VCaP (cell line): Measurements from ENCODE around the gene DGLUCY.
"Not testable (repeated sequence)": the region's sequence is repeated elsewhere in the genome, so short reads cannot be mapped to it uniquely, and the experiment has no call there.

Experiments
- H3K27ac ChIP-seq: fragments of 450-650 bp; 2 replicates; pipeline ENCODE4 v1.5.1; 2017
- CTCF ChIP-seq: fragments of 450-650 bp; conservative IDR thresholded peaks from 2 replicates; pipeline ENCODE4 v1.5.1; 2017; ENCODE audit warnings: mild to moderate bottlenecking, moderate library complexity

The DGLUCY gene

GRCh38 chr14:91186515-91187066 lies 72.7 kb downstream of the DGLUCY start:
- TF ChIP-seq CTCF, result no peak
- H3K27ac ChIP-seq, result no peak overlapping the region

- no peak overlapping the region for H3K27ac ChIP-seq
- TF ChIP-seq CTCF, result no peak
Observed at GRCh38 chr14:91187271-91187670, 73.4 kb downstream of the DGLUCY start.

GRCh38 chr14:91190853-91191252 lies 77.0 kb downstream of the DGLUCY start:
- H3K27ac ChIP-seq, result no peak overlapping the region
- TF ChIP-seq CTCF, result no peak

- TF ChIP-seq CTCF, result no peak
- no peak overlapping the region for H3K27ac ChIP-seq
Observed at GRCh38 chr14:91193069-91193468, 79.2 kb downstream of the DGLUCY start.

- TF ChIP-seq CTCF, result no peak
- no peak overlapping the region for H3K27ac ChIP-seq
Observed at GRCh38 chr14:91195881-91196280, 82.0 kb downstream of the DGLUCY start.

- no peak overlapping the region for H3K27ac ChIP-seq
- no peak for TF ChIP-seq CTCF
Observed at GRCh38 chr14:91197631-91198030, 83.8 kb downstream of the DGLUCY start.

GRCh38 chr14:91200802-91201201 lies 86.9 kb downstream of the DGLUCY start:
- not testable (repeated sequence) for H3K27ac ChIP-seq

- TF ChIP-seq CTCF, result no peak
- peak overlapping the region; percentile 55 for H3K27ac ChIP-seq
Observed at GRCh38 chr14:91202234-91202974, 88.5 kb downstream of the DGLUCY start.
